SH-SY5Y (cell line): ENCODE data around the gene XYLT1.

Experiments used
- GATA2 ChIP-seq: IDR thresholded peaks from 2 replicates; pipeline ENCODE4 v1.6.1; 2011; ENCODE audit warnings: mild to moderate bottlenecking, low read depth, low read length
- GATA3 ChIP-seq: IDR thresholded peaks from 2 replicates; pipeline ENCODE4 v1.6.1; 2011; ENCODE audit warnings: low read depth, mild to moderate bottlenecking, low read length, moderate library complexity

DNA sequence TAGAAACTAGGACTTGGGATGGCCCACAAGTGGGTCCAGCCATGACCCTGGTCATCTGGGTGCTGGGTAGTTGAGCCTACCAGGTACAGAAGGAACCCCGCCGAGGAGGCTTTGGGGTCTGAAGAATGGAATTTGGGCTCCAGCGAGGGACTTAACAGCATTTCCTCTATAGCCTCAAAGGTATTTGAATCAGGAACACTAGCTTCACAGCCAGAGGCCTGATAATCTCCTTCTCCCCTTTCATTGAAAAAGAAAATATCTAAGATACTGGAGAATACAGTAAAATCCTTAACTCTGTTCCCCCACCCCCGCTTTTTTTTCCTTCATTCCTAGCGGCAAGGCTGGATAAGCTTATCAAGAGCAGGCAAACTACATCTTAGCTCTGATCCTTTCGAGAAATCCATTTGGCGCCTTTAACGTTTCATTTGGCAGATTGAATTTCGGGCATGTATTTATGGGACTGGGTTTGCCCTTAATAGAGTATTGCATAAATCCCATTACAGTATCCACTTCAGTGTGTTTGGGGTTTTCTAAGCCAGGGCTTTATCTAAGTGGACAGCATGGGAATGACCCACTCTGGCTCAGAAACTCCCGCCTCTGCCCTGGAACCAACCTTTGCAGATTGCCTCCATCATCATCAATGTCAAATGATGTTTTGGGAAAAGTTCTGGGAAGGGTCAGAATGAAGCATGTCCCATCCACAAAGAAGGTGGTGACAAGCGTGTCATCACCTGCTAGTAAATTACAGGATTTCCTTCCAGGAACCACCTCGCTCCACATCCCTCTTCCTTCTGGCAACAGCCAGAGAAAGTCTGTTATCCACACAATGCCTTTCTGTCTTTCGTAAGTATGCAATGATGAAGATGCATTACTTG is 36.9 kb downstream of the XYLT1 start:
- no peak for TF ChIP-seq GATA2
- no peak for TF ChIP-seq GATA3
